ENCODE measurements around the gene NLRC5.

- TF ChIP-seq CTCF (tag by site-specific recombination; IDR thresholded peaks at IDR 0.05) (no peak), TRIM28 (IDR thresholded peaks at IDR 0.05; ENCODE audit: borderline replicate concordance, low read length) (no peak), ZNF23 (tag by site-specific recombination; IDR thresholded peaks at IDR 0.05; ENCODE audit: borderline replicate concordance) (no peak), ZNF202 (tag by site-specific recombination; IDR thresholded peaks at IDR 0.05; ENCODE audit: borderline replicate concordance) (no peak)
- TF ChIP-seq, protein P1, sequence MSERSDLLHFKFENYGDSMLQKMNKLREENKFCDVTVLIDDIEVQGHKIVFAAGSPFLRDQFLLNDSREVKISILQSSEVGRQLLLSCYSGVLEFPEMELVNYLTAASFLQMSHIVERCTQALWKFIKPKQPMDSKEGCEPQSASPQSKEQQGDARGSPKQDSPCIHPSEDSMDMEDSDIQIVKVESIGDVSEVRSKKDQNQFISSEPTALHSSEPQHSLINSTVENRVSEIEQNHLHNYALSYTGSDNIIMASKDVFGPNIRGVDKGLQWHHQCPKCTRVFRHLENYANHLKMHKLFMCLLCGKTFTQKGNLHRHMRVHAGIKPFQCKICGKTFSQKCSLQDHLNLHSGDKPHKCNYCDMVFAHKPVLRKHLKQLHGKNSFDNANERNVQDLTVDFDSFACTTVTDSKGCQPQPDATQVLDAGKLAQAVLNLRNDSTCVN (tag by site-specific recombination; optimal IDR thresholded peaks at IDR 0.05), result no peak
Measured at GRCh38 chr16:56974549-56975300, 14.6 kb upstream of the NLRC5 start.
